ENCODE measurements around the gene LRRK1.

The LRRK1 gene

DNA sequence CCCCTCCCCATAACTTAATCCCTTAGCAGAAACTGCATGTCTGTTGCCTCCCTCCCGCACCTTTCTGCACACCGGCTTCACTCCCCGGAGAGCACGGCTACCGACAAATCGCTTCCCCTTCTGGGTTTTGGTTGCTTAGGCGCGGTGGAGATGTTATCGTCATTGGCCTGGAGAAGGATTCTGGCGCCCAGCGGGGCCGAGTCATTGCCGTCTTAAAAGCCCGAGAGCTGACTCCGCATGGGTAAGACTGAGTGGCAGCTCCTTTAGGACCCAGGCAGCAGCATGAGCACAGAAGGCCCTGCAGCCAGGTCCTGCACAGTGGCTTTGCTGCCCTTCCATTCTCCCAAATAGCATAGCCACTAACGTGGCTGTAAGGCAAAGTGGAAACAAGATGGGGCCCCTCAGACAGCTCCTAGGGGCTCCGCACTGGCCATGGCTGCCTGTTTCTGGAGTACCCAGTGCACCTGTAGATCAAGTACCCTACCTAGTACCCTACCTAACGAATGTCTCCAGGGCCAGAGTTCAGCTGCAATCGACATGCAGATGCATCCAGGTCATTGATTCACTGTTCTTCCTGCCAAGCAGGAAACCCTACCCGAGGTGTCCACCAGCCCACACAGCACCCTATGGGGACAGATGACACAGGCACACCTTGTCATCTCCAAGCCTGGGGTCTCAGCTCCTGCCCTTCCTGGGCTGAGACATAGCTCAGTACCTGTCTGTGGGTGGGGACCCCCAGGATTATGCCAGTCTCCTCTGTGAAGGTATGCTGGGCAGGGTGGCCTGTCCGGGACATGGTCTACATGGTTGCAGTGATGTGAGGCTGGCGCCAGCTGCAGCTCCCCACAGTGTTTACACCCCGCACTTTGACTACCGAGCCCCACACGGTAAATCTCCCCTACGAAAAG lies 147.6 kb downstream of the LRRK1 start:
- H3K4me1 ChIP-seq, result peaks cover 0 to 19% (median 13%) of the 10 kb centered on the region in 4 donors
- no peak overlapping the region for H3K4me3 ChIP-seq
- intact Hi-C loops (cut with DNase I; ENCODE audit: low total_unique reads), result no loop called here
- H3K27me3 ChIP-seq, result no peaks in the 10 kb centered on the region
- TF ChIP-seq, protein P1, sequence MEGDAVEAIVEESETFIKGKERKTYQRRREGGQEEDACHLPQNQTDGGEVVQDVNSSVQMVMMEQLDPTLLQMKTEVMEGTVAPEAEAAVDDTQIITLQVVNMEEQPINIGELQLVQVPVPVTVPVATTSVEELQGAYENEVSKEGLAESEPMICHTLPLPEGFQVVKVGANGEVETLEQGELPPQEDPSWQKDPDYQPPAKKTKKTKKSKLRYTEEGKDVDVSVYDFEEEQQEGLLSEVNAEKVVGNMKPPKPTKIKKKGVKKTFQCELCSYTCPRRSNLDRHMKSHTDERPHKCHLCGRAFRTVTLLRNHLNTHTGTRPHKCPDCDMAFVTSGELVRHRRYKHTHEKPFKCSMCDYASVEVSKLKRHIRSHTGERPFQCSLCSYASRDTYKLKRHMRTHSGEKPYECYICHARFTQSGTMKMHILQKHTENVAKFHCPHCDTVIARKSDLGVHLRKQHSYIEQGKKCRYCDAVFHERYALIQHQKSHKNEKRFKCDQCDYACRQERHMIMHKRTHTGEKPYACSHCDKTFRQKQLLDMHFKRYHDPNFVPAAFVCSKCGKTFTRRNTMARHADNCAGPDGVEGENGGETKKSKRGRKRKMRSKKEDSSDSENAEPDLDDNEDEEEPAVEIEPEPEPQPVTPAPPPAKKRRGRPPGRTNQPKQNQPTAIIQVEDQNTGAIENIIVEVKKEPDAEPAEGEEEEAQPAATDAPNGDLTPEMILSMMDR (IDR thresholded peaks at IDR 0.05), result no peak
- no peak overlapping the region for H3K27ac ChIP-seq
- H3K36me3 ChIP-seq, result peaks cover 0 to 46% (median 1%) of the 10 kb centered on the region in 3 donors
- no peak for DNase-seq
- no peaks in the 10 kb centered on the region for H3K9me3 ChIP-seq

DNA sequence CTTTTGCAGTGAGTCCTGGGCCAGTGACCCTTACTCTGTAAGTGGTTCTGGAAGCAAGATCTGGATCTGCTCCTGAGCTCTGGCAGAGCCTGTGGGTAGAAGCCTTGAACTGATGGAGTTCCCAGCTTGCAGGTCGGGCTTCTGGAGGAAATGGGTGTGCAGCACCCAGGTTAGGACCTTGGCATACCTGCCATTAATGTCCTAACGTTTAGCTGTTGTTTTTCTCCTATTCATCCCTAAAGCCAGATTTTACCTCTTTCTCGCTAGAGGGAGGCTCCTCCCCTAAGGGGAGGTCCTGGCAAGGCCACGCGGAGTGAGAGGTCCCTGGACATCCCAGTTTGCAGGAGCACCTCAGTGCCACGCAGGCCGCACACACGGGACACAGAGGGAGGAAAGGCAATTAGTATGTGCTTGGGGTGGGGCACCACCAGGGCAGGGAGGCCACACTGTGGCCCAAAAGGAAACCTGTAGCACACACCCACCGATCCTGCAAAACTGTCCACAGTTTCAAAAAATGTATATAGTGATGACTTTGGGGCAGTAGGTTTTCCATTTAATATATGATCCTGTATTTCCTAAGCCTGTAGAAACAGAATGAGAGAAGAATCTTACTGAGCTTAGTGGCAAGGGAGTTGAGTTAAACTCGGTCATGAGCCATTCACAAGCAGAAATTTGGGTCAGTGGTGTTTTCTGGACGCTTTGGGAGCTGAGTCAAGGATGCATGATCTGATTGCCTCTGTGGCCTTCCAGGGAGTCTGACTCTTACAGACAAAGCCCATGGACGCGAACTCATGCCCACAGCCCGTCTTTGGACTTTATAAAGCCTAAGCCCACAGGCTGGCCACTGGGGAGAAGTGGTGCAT lies 148.7 kb downstream of the LRRK1 start:
- Histone ChIP-seq H3K27me3 (no peaks in the 10 kb centered on the region), H3K36me3 (peaks cover 0 to 34% (median 0%) of the 10 kb centered on the region in 3 donors), H3K9me3 (no peaks in the 10 kb centered on the region), H3K4me1 (peaks cover 0 to 19% (median 13%) of the 10 kb centered on the region in 4 donors), H3K4me3 (no peak overlapping the region), H3K27ac (no peak overlapping the region)
- intact Hi-C loops (cut with DNase I; ENCODE audit: low total_unique reads), result no loop called here
- DNase-seq, result no peak
- TF ChIP-seq, protein P1 (IDR thresholded peaks at IDR 0.05), result no peak

GRCh38 chr15:101068523-101068960 lies 149.4 kb downstream of the LRRK1 start:
- intact Hi-C loops (cut with DNase I; ENCODE audit: low total_unique reads), result no loop called here
- DNase-seq, result no peak

GRCh38 chr15:101068961-101069653 lies 149.9 kb downstream of the LRRK1 start:
- intact Hi-C loops (cut with DNase I; ENCODE audit: low total_unique reads), result no loop called here
- no peak overlapping the region for H3K27ac ChIP-seq
- no peak for DNase-seq

More at GRCh38 chr15:101068523-101068960, 149.4 kb downstream of the LRRK1 start:
- Histone ChIP-seq H3K27me3 (no peaks in the 10 kb centered on the region), H3K36me3 (peaks cover 0 to 30% (median 0%) of the 10 kb centered on the region in 3 donors), H3K4me3 (no peak overlapping the region), H3K9me3 (no peaks in the 10 kb centered on the region), H3K27ac (no peak overlapping the region), H3K4me1 (peaks cover 0 to 15% (median 13%) of the 10 kb centered on the region in 4 donors)
- TF ChIP-seq, protein P1 (IDR thresholded peaks at IDR 0.05), result no peak

More at GRCh38 chr15:101068961-101069653, 149.9 kb downstream of the LRRK1 start:
- no peaks in the 10 kb centered on the region for H3K27me3 ChIP-seq
- peaks cover 0 to 10% (median 9%) of the 10 kb centered on the region in 4 donors for H3K4me1 ChIP-seq
- H3K9me3 ChIP-seq, result no peaks in the 10 kb centered on the region
- peaks cover 0 to 27% (median 0%) of the 10 kb centered on the region in 3 donors for H3K36me3 ChIP-seq
- TF ChIP-seq, protein P1 (IDR thresholded peaks at IDR 0.05), result no peak
- H3K4me3 ChIP-seq, result no peak overlapping the region

Data from tibial artery (tissue), 4 donors.